ENCODE data around the gene TCF19.

Gene TCF19

GRCh38 chr6:31128093-31128676 lies 30.2 kb upstream of the TCF19 start:
- DNase-seq (ENCODE audit: low spot score) = peak; percentile 32

- no peak for DNase-seq (ENCODE audit: low spot score)
Measured at GRCh38 chr6:31129130-31129529, 29.3 kb upstream of the TCF19 start.

- no peak for DNase-seq (ENCODE audit: low spot score)
Measured at GRCh38 chr6:31130751-31131150, 27.6 kb upstream of the TCF19 start.

- no peak for DNase-seq (ENCODE audit: low spot score)
Measured at GRCh38 chr6:31131595-31131994, 26.8 kb upstream of the TCF19 start.

GRCh38 chr6:31132806-31133205 lies 25.6 kb upstream of the TCF19 start:
- no peak for DNase-seq (ENCODE audit: low spot score)

GRCh38 chr6:31135710-31136109 lies 22.7 kb upstream of the TCF19 start:
- DNase-seq (ENCODE audit: low spot score) = no peak

GRCh38 chr6:31138982-31139381 lies 19.4 kb upstream of the TCF19 start, which contains the start of gene PSORS1C2:
PSORS1C2 (minus strand) TSS chr6:31139066; CDS start chr6:31139026, 40 bp downstream.
- DNase-seq (ENCODE audit: low spot score) = no peak

GRCh38 chr6:31139599-31139998 lies 18.8 kb upstream of the TCF19 start:
- no peak for DNase-seq (ENCODE audit: low spot score)

- no peak for DNase-seq (ENCODE audit: low spot score)
Measured at GRCh38 chr6:31140643-31141042, 17.7 kb upstream of the TCF19 start.

- no peak for DNase-seq (ENCODE audit: low spot score)
Measured at GRCh38 chr6:31142361-31142761, 16.0 kb upstream of the TCF19 start.

GRCh38 chr6:31143148-31143547 lies 15.2 kb upstream of the TCF19 start:
- DNase-seq (ENCODE audit: low spot score) = no peak

- DNase-seq (ENCODE audit: low spot score) = no peak
Measured at GRCh38 chr6:31144296-31144969, 14.0 kb upstream of the TCF19 start.

GRCh38 chr6:31144970-31145340 lies 13.4 kb upstream of the TCF19 start:
- no peak for DNase-seq (ENCODE audit: low spot score)

GRCh38 chr6:31145386-31145785 lies 13.0 kb upstream of the TCF19 start:
- DNase-seq (ENCODE audit: low spot score) = no peak

GRCh38 chr6:31149827-31150447 lies 8.5 kb upstream of the TCF19 start:
- DNase-seq (ENCODE audit: low spot score) = no peak

- no peak for DNase-seq (ENCODE audit: low spot score)
Measured at GRCh38 chr6:31152781-31153180, 5.6 kb upstream of the TCF19 start.

GRCh38 chr6:31154436-31154835 lies 4.0 kb upstream of the TCF19 start:
- no peak for DNase-seq (ENCODE audit: low spot score)

GRCh38 chr6:31156641-31157040 lies 1.7 kb upstream of the TCF19 start:
- DNase-seq (ENCODE audit: low spot score) = no peak

- no peak for DNase-seq (ENCODE audit: low spot score)
Measured at GRCh38 chr6:31157513-31158139, 763 bp upstream of the TCF19 start, which contains the start of gene CCHCR1. CCHCR1 (minus strand) TSS chr6:31157802; CDS start chr6:31157600, 202 bp downstream.

- DNase-seq (ENCODE audit: low spot score) = no peak
Measured at GRCh38 chr6:31158863-31159855, 770 bp downstream of the TCF19 start.

- no peak for DNase-seq (ENCODE audit: low spot score)
Measured at GRCh38 chr6:31161216-31162126, 3.1 kb downstream of the TCF19 start.
